Activated T-cell treated with anti-CD3 and anti-CD28 coated beads for 1 hour (primary cell): ENCODE data around the gene CPAMD8.

Experiments used
- DNase-seq: peaks from one replicate; pipeline ENCODE4 v3.0.0-alpha.2; 2020; ENCODE audit warnings: low read depth

CPAMD8 gene

DNA sequence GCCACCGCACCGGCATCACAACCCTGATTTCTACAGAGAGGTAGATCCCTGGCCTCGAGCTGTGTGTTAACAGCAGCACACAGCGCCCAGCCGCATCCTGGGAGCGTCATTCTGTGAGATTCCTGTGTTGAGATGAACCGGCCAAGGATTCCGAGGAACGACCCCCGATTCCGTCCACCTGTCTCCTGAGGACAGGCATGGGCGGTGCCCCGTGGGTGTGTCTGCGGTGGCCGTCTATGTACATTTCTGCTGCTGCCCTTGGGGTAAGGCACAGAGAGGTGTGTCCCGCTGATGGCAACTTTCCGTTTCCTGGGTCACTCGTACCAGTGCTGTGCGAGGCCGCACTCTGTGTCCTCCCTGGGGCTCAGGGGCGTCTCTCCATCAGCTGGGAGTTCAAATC is 153.9 kb downstream of the CPAMD8 start:
- no peak for DNase-seq

DNA sequence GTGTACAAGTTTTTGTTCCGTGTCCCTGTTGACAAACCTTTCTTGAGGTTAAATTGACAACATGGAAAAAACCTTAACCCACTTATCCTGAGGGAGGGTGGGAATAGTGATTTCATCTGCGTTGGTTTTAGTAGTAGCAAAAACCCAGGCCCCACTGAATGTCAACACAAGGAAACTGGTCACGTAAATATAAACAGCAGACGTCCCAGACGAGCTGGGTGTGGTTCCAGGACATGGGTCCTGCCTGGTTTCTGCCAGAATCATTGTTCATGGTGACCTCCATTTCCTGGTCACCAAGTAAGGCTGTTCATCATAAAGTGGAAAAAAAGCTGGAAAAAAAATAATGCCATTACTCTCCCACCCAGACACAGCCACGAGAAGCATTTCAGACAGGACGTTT is 154.7 kb downstream of the CPAMD8 start:
- no peak for DNase-seq

DNA sequence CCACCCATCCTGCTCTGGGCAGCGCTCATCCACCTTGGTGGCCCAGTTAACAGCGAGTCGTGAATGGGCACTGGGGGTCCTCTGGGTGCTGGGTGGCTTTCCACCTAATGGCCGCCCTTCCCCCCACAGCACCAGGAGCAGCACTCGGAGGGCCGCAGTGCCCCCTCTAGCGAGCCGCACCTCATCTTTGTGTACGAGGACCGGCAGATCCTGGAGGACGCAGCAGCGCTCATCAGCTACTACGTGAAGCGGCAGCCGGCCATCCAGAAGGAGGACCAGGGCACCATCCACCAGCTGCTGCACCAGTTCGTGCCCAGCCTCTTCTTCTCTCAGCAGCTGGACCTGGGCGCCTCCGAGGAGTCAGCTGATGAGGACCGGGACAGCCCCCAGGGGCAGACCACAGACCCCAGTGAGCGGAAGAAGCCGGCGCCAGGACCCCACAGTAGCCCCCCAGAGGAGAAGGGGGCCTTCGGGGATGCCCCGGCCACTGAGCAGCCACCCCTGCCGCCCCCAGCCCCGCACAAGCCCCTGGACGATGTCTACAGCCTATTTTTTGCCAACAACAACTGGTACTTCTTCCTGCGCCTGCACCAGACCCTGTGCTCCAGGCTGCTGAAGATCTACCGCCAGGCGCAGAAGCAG is 157.2 kb downstream of the CPAMD8 start:
- DNase-seq = no peak

DNA sequence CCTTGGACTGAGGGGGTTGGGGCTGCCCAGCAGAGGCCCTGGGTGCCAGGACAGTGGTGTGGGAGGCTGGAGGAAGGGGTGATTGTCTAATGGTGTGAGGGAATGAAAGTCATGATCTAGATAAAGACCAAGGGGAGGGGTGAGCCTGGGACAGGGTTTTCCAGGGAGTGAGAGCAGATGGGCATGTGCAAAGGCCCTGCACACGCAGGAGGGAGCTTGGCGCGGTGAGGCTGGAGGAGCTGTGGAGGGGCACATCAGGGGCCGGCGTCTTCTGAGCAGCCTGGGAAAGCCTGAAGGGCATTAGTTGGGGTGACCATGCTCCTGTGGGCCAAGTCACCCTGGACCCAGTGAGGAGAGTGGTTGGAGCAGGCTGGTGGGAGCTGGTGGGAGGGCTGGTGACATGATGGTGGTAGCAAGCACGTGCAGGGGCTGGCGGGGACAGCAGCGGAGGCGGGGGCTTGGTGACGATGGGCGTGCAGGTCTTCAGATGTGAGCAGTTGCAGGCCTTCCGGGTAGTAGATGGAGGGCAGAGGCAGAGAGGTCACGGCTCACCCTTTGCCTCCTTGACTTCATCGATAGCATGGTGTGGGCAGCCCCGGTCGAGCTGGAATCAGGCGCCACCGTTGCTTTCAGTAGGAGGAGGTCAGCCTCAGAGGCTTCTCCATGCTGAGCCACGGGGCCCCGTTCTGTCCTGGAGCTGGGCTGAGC is 158.0 kb downstream of the CPAMD8 start:
- no peak for DNase-seq

DNA sequence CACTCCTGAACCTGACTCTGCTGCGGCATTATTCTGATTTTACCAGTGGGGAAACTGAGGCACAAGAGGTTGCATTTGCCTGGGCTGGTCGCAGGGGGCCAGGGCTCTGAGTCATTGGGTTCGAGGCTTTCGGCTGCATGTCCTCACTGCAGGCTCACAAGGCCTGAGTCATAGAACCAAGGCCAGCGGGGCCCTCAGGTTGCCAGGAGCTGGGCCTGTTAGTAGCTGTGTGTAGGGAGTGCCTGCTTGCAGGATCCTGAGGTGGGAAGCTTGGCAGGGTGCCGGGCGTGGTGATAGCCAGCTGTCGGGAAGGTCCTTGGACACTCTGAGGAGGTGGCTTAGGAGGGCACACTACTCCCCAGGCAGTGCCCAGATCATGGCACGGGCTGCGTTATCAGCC is 159.4 kb downstream of the CPAMD8 start:
- no peak for DNase-seq

DNA sequence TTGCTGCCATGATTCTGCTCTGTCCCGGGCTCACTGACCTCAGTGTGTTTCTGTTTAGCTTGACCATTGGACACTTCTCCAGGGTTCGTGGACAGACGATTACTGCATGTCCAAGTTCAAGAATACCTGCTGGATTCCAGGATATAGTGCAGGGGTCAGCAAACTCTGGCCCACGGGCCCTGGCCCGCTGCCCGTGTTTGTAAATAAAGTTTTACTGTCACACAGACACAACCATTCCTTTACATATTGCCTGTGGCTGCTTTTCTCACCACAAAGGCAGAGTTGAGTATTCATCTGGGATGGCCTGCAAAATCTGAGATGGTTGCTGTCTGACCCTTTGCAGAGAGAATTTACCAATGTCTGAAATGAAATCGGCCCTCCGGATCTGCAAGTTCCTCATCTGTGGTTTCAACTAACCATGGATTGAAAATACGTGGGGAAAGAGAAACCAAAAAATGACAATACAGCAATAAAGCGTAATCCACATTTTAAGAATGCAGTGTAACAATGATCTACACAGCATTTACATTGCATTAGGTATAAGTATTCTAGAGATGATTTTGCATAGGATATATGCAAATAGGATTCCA is 163.7 kb downstream of the CPAMD8 start:
- no peak for DNase-seq

DNA sequence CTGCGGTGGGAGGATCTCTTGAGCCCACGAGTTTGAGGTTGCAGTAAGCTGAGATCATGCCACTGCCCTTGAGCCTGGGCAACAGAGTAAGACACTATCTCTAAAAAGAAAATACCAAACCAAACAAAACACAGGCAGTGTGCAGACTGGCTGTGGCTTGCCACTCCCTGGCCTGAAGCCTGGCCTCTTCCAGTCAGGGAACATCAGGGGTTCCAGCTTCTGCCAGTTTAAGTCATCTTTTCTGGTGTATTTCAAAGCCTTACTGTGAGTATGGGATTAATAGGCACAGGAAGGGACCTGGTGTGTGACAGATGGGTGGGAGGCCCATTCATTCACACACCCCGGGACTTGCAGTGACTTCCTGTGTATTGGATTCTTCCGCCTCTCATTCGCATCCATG is 164.8 kb downstream of the CPAMD8 start:
- DNase-seq = no peak

DNA sequence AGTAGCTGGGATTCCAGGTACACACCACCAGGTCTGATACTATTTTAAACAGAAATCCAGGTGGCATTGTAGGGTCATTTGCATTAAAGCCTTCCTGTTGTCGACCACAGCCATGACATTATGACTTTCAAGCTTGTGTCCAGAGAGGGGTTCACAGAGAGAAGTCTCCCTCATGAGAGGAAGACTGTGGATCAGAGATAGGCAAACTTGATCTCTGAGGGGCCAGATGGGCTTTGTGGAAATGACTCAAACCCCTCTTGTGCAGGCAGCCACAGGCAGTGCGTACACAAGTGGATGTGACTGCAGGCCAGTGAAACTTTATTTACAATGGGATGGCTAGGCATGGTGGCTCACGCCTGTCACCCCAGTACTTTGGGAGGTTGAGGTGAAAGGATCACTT is 165.6 kb downstream of the CPAMD8 start:
- DNase-seq = no peak

DNA sequence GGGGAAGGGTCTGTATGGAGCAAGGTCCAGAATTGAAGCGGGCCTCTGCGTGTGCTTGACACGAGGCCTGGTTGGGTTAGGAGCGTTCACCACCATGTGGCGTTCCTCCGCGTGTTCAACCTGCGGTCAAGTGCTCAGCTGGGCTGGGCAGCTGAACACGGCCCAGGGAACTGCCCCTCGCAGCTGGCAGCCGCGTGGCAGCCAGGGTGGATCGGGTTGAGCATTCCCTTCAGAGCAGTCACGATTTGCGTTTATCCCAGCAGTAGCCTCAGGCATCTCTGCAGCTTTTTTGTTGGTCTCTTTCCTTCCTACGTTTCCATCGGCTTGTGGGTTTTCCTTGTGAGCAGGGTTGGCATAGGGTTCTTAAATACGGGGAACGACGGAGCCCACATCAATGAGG is 166.5 kb downstream of the CPAMD8 start:
- no peak for DNase-seq

DNA sequence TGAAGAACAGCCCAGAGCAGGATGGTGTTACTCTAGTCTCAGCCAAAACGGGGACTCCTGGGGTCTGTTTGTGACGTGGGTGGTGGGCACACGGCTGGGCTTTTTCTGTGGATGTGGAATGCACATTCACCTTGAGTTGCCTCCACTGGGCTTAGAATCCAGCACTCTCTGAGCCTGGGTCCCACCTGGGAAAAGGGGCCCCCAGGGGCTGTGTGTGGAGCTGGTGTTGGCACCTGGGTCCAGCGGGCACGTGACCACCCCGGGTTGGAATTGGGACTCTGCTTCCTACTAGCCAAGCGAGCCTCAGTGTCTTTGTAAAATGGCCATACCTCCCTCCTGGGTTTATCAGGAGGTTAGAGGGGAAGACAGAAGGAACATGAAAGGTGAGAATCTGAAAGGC is 167.0 kb downstream of the CPAMD8 start:
- DNase-seq = no peak

DNA sequence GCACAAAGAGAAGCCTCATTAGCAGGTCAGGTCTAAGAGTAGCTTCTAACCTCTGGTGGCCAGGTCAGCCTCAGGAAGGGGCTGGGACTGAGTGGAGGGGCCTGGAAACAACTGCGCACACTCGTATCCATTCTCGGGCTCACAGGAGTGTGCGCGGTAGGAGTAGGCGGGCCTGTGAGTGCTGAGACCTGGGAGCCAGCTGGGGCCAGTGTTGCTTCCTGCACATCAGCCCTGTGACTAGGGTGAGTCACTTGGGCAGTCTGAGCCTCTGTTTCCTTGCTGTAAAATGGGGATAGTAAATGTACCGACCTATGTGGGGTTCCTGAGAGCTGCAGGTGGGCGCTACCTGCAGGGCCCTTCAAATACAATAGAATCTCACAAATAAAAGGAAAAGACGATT is 170.5 kb downstream of the CPAMD8 start:
- no peak for DNase-seq

DNA sequence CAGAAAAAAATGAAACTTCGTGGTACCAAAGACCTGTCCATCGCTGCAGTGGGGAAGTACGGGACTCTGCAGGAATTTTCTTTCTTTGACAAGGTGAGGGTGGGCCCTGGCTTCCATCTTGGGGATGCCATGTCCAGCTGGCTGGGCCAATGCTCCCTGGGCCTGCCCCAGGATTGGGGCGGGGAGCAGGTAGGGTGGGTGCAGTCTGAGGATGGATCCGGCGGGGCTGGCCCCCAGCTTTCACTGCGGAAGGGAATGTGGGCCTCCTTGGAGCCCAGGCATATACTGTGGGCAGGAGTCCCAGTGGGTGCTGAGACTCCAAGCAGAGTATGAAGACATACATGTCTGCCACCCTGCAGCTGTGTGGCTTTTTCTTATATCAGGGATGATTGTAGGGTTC is 173.5 kb downstream of the CPAMD8 start:
- no peak for DNase-seq

DNA sequence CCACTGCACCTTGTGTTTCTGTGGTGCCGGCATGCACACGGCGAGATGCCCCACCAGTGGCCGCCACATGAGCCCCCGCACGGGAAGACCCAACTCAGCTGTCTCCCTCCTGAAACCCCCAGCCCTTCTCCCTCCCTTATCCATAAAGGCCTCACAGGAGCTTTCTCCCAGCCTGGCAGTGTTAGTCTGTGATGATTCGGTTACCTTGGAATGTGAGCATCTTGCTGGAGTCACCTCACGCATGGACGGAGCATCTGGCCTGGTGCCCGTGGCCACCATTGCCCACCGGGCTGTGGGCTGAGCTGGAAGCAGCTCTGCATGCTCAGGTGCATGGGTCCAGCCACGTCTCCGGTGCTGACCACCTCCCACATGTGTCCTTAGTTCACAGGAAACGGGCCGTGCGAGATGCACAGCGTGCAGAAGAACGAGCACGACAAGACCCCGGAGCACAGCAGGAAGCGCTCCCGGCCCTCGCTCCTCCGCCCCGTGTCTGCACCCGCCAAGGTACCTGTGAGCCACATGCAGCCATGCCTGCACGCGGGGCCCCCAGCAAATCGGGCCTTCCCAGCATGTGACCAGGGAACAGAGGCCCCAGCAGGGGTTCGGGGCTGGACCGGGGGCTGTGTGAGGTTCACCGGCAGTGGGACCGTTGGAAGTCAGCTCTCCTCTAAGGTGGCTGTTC is 175.4 kb downstream of the CPAMD8 start:
- no peak for DNase-seq

DNA sequence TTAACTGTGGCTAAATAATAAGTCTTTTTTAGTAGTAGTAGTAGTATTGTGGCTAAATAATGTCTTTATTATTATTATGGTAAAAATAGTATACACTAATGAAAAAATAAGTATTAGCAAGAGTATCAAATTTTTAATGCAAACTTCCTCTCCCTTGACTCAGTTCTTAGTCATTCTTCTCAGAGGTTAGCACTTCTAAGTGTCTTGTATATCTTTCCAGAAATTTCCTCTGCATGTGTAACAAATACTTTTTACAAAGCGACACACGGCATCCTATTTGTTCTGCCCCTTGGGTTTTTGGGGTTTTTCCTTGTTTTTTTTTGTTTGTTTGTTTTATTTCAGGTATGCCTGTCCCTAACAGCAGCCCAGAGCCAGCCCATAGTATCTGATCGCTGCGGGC is 176.5 kb downstream of the CPAMD8 start:
- DNase-seq = no peak

DNA sequence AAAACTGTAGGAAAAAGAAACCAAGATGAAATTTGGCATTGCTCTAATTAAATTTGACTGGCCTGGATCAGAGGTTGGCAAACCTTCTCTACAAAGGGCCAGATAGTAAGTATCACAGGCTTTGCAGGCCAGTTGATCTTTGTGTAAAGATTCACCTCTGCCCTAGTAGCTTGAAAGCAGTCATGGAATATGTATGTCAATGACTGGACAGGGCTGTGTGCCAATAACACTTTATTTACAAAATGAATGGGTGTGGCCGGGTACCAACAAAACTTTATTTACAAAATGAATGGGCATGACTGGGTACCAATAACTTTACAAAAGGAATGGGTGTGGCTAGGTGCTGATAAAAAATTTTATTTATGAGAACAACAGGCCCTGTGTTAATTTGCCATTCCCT is 177.4 kb downstream of the CPAMD8 start:
- no peak for DNase-seq

DNA sequence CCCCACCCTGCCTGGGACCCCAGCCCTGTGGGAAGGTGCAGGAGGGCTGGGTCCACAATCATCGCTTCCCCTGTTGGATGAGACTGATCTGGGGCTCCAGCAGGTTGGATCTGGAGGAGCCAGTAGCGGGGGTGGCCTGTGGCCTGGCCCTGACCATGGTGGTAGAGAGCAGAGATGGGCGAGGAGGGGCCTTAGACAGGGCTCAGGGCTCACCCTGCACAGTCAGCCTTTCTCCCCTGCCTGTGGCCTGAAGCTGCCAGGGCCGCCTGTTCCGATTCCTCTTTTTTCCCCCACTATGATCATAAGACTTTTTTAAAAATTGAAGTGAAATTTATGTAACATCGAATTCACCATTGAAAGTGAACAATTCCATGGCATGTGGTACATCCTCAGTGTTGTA is 179.2 kb downstream of the CPAMD8 start:
- no peak for DNase-seq

DNA sequence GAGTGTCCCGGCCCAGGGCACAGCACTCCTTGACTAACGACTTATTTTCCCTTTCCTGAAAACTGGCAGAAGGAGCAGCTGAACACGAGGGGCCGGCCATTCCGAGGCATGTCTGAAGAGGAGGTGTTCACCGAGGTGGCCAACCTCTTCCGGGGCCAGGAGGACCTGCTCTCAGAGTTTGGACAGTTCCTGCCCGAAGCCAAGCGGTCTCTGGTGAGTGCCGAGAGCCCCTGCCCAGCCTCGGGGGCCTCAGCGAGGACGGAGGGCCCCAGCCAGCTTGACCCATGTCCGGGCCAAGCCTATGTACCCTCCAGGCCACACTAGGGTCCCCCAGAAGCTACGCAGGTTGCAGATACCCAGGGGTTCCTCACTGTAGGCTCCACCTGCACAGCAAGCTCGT is 179.7 kb downstream of the CPAMD8 start:
- DNase-seq = no peak
